WERI-Rb-1 (cell line): ENCODE data around the gene NR0B2.

ENCODE experiments used
- DNase-seq: peaks from one replicate; pipeline ENCODE4 v3.0.0-alpha.2; 2020
- H3K27ac ChIP-seq: fragments of 250-450 bp; sonication (Bioruptor Pico); 2 replicates; pipeline ENCODE4 v1.5.1; 2020; ENCODE audit warnings: mild to moderate bottlenecking, moderate library complexity
- H3K27me3 ChIP-seq: fragments of 250-450 bp; sonication (Bioruptor Pico); 2 replicates; pipeline ENCODE4 v1.5.1; 2021; ENCODE audit warnings: mild to moderate bottlenecking, low read depth, moderate library complexity; ENCODE audit not compliant: insufficient read depth, severe bottlenecking
- H3K36me3 ChIP-seq: fragments of 250-450 bp; sonication (Bioruptor Pico); 2 replicates; pipeline ENCODE4 v1.5.1; 2020; ENCODE audit warnings: mild to moderate bottlenecking, moderate library complexity
- H3K4me3 ChIP-seq: 2 replicates; pipeline ENCODE4 v1.5.1; 2011; ENCODE audit warnings: low read depth, mild to moderate bottlenecking, control low read depth, low read length
- H3K9me3 ChIP-seq: fragments of 250-450 bp; sonication (Bioruptor Pico); 2 replicates; pipeline ENCODE4 v1.5.1; 2021; ENCODE audit warnings: mild to moderate bottlenecking, moderate library complexity; ENCODE audit not compliant: severe bottlenecking
- TF ChIP-seq, protein P1 (sequence below): IDR thresholded peaks from 2 replicates; pipeline ENCODE4 v1.5.1; 2011; ENCODE audit warnings: low read depth, mild to moderate bottlenecking, control low read depth, inconsistent platforms, low read length

The NR0B2 gene

DNA sequence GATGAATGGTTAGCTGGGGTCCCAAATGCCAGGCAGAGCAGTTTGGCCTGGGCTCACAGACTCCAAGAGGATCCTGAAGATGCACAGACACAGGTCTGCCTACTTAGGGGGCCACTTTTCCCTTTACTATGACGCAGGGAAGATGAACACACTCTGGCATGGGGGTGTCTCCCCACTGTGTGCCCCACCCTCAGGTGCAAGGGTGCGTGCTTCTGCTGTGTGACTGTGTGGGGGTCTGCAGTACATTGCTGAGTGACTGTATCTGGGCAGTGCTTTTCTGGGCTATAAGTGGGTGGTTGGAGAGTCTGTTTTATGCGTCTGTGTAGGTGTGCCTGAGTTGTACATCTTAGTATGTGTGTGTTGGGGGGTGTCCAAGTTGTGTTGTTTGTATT, 3.8 kb downstream of the NR0B2 start:
- Histone ChIP-seq H3K36me3 (no peaks in the 10 kb centered on the region), H3K27me3 (no peaks in the 10 kb centered on the region), H3K9me3 (no peaks in the 10 kb centered on the region), H3K27ac (no peak overlapping the region), H3K4me3 (no peak overlapping the region)
- TF ChIP-seq, protein P1, sequence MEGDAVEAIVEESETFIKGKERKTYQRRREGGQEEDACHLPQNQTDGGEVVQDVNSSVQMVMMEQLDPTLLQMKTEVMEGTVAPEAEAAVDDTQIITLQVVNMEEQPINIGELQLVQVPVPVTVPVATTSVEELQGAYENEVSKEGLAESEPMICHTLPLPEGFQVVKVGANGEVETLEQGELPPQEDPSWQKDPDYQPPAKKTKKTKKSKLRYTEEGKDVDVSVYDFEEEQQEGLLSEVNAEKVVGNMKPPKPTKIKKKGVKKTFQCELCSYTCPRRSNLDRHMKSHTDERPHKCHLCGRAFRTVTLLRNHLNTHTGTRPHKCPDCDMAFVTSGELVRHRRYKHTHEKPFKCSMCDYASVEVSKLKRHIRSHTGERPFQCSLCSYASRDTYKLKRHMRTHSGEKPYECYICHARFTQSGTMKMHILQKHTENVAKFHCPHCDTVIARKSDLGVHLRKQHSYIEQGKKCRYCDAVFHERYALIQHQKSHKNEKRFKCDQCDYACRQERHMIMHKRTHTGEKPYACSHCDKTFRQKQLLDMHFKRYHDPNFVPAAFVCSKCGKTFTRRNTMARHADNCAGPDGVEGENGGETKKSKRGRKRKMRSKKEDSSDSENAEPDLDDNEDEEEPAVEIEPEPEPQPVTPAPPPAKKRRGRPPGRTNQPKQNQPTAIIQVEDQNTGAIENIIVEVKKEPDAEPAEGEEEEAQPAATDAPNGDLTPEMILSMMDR = no peak
- no peak for DNase-seq

DNA sequence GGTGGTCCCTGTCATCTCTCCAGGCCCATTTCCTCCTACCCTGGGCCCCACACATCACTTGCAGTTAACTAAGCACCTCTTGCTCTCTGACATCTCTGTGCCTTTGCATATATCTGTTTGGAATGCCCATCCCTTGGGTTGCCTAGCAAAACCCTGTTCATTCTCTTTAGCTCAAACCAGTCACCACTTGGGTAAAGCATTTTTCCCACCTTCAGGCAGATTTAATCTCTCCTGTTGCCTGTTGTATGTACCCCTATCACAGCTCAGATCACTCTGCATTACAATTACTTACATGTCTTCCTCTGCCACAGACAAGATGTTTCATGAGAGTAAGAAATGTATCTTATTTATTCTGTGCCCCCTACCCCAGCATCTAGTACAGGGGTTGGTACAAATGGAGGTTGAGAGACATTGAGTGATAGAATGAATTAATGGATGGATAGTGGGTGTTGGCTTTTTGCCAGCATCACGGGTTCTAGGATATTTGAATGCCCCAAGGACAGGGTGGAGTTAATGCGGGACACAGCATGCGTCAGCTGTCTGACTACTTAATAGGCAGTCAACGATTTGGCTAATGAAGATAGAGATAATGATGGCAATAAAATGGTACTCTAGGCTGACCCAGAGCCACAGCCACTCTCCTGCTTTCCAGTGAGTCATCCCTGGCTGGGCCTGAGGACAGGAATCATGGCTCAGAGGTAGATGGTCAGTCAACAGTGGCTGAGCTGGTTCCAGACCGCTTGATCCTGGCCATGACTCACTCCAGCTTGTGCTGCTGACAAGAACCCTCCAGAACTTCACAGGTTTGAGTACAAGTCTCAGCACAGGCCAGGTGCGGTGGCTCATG, 6.5 kb downstream of the NR0B2 start:
- H3K27me3 ChIP-seq = no peaks in the 10 kb centered on the region
- no peak for DNase-seq
- no peaks in the 10 kb centered on the region for H3K9me3 ChIP-seq
- no peaks in the 10 kb centered on the region for H3K36me3 ChIP-seq
- TF ChIP-seq, protein P1 = no peak
- H3K27ac ChIP-seq = no peak overlapping the region
- no peak overlapping the region for H3K4me3 ChIP-seq

DNA sequence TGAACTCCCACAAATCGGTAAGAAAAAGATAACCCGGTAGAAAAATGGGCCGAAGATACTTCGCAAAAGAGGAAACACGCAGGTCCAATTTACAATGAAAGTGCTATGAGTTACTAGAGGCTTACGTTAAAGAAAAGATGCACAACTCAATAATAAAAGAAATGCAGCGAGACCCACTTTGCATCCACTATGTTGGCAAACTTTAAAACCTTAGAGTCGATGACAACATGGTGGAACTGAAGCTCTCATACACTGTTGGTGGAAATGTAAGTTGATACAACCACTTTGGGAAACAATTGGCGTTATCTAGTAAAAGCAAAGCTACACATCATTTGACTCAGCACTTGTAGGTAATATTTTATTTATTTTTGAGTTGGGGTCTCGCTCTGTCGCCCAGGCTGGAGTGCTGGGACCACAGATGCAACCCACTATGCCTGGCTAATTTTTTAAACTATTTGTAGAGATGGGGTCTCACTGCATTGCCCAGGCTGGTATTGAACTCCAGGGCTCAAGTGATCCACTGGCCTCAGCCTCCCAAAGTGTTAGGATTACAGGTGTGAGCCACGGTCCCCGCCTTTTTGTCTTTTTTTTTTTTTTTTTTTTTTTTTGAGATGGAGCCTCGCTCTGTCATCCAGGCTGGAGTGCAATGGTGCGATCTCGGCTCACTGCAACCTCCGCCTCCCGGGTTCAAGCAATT, 12.8 kb downstream of the NR0B2 start:
- peak overlapping the region; percentile 86 for H3K27ac ChIP-seq
- H3K36me3 ChIP-seq = peaks cover 24% of the 10 kb centered on the region
- TF ChIP-seq, protein P1 = no peak
- no peaks in the 10 kb centered on the region for H3K9me3 ChIP-seq
- DNase-seq = no peak
- H3K27me3 ChIP-seq = no peaks in the 10 kb centered on the region
- peak overlapping the region; percentile 95 for H3K4me3 ChIP-seq

DNA sequence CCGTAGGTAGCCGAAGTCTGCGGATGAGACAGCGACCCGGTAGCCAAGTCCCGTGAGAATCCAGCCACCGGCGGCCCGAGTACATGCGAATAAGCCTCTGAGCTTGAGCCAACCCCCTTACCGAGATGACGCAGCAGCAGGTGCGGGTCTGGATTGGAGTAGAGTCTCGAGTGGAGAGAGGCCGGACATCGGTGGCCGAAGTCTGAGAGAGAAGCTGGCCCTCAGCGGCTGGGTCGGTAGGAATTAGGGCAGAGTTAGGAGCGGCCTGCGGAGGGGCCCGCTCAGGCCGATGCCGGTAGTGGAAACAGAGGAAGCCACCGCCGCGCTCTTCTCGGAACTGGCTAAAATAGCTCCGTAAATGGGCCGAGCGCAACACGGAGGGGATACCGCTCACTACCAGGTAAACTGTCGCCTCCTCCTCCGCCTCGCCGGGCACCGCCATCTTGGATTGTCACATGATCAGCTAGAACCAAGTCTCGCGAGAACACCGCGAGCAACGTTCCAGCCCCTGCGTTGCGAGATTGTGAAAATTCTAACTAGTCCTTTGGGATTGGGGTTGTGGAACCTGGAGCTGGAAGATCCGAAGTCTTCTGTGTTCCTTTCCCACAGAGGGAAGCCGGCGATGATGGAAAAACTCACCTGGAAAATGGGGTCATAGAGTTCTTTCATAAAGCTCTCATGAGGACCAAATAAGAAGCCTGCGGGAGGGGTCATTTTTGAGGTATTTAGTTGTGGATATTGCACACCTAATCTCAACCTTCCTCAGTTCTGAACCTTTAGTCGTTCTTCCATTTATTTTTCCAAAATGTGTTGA, 13.6 kb downstream of the NR0B2 start, which contains the start of gene GPATCH3:
TSS of gene GPATCH3 (minus strand) at position 467 of the 814 bp plus-strand sequence. CDS start at position 442, 25 bp downstream.
- Histone ChIP-seq H3K27ac (peak within 1 kb of the TSS; percentile 86), H3K9me3 (no peaks in the 10 kb centered on the region), H3K27me3 (no peaks in the 10 kb centered on the region), H3K36me3 (peaks cover 28% of the 10 kb centered on the region), H3K4me3 (peak within 1 kb of the TSS; percentile 95)
- DNase-seq = peak; percentile 92
- TF ChIP-seq, protein P1 = no peak

DNA sequence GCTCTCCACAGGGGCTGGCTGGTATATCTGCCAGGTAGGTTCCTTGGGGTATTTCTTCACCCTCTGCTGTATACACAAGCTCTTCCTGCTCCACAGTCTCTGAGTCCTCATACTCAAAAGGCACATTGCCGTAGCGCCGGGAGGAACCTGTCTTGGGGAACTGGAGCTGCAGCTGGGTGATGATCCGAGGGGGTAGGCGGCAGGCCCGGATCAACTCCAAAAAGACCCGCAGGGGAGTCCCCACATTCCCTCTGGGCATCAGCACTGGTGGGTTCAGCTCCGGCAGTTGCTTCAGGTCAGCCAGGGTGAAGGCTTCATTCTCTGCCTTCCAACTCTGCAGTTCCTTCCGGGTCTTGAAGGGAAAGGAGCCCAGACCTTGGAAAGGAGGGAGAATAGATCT, 16.4 kb downstream of the NR0B2 start:
- no peak for DNase-seq
- TF ChIP-seq, protein P1 = no peak
- Histone ChIP-seq H3K27me3 (no peaks in the 10 kb centered on the region), H3K9me3 (no peaks in the 10 kb centered on the region), H3K27ac (no peak overlapping the region), H3K36me3 (peaks cover 54% of the 10 kb centered on the region), H3K4me3 (no peak overlapping the region)
